NCI-H1436 (cell line): ENCODE data around the gene LRP10.
"Not testable (repeated sequence)": the region's sequence is repeated elsewhere in the genome, so short reads cannot be mapped to it uniquely, and the experiment has no call there.

ENCODE experiments used
- DNase-seq: peaks from one replicate; lab custom pipeline; 2025; lab: John Stamatoyannopoulos, UW

LRP10 gene

GRCh38 chr14:22871224-22872032 is at the start of gene LRP10:
LRP10 (plus strand) TSS chr14:22871740; CDS start chr14:22872304, 564 bp downstream.
- peak; percentile 14 for DNase-seq

- DNase-seq, result no peak
These were observed 49.4 kb upstream of the LRP10 start for GRCh38 chr14:22822016-22822570.

- DNase-seq, result peak; percentile 6
These were observed 48.9 kb upstream of the LRP10 start for GRCh38 chr14:22822571-22823098.

- DNase-seq, result no peak
These were observed 46.7 kb upstream of the LRP10 start for GRCh38 chr14:22824711-22825359.

- not testable (repeated sequence) for DNase-seq
These were observed 42.4 kb upstream of the LRP10 start for GRCh38 chr14:22829076-22829660.

GRCh38 chr14:22829661-22830442 is 41.7 kb upstream of the LRP10 start, which contains the start of gene MRPL52:
MRPL52 (plus strand) TSS chr14:22829887; CDS start chr14:22829913, 26 bp downstream.
- peak; percentile 87 for DNase-seq

- no peak for DNase-seq
These were observed 41.0 kb upstream of the LRP10 start for GRCh38 chr14:22830443-22831010.

- no peak for DNase-seq
These were observed 36.0 kb upstream of the LRP10 start for GRCh38 chr14:22835505-22835904.

GRCh38 chr14:22836301-22837113 is 35.0 kb upstream of the LRP10 start, which contains the start of gene MMP14:
MMP14 (plus strand) TSS chr14:22836585; CDS start chr14:22836818, 233 bp downstream.
- DNase-seq, result no peak

GRCh38 chr14:22837114-22837749 is 34.3 kb upstream of the LRP10 start:
- DNase-seq, result no peak

GRCh38 chr14:22837750-22838538 is 33.6 kb upstream of the LRP10 start:
- no peak for DNase-seq

GRCh38 chr14:22838631-22839041 is 32.9 kb upstream of the LRP10 start:
- DNase-seq, result no peak

GRCh38 chr14:22839159-22839779 is 32.3 kb upstream of the LRP10 start:
- no peak for DNase-seq

- DNase-seq, result no peak
These were observed 30.2 kb upstream of the LRP10 start for GRCh38 chr14:22841311-22841710.

- DNase-seq, result no peak
These were observed 29.8 kb upstream of the LRP10 start for GRCh38 chr14:22841769-22842168.

GRCh38 chr14:22842211-22843122 is 29.1 kb upstream of the LRP10 start:
- no peak for DNase-seq
